HG02885 (cell line): ENCODE data around the gene PRKG1.
A peak's percentile ranks its signal among the peaks of the same experiment; 100 is the strongest.
"Not testable (repeated sequence)": the region's sequence is repeated elsewhere in the genome, so short reads cannot be mapped to it uniquely, and the experiment has no call there.

Experiments used
- ATAC-seq: cut with Tn5 transposase; IDR thresholded peaks from one replicate; pipeline ENCODE4 v1.9.1; 2021; ENCODE audit warnings: mild to moderate bottlenecking; ENCODE audit not compliant: unreplicated experiment, poor library complexity

PRKG1 gene

DNA sequence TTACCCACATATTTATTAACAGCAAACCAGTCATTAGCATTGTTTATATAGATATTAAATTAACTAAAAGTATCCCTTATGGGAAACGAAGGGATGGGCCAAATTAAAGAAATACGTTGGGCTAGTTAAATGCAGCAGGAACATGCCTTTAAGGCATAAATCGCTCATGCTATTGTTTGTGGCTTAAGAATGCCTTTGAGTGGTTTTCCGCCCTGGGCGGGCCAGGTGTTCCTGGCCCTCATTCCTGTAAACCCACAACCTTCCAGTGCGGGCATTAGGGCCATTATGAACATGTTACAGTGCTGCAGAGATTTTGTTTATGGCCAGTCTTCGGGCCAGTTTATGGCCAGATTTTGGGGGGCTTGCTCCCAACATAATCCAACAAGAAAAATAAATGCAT is 1173.6 kb downstream of the PRKG1 start:
- ATAC-seq: not testable (repeated sequence)

DNA sequence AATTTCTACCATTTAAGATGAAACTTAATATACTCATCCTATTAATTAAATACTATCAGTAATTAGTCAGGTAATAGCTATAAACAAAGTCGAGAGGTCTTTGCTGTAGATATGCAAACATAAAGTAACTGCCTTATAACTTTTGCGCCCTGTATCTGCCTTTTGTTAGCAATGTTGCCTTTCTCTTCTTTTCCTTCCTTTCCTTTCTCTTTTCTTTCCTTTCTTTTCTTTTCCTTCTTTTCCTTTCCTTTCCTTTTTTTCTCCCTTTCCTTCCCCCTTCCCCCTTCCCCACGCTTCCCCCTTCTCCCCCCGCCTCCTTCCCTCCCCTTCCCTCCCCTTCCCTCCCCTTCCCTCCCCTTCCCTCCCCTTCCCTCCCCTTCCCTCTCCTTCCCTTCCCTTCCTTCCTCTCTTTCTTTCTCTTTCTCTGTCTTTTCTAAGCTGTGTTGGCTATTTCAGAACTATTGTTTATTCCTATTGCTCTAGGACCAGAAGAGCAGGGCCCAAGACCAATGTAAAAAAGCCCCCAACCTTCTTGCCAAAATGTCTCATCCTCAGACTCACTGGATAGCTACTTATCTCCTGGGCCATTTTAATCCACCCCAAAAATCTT is 1174.5 kb downstream of the PRKG1 start:
- no peak for ATAC-seq

DNA sequence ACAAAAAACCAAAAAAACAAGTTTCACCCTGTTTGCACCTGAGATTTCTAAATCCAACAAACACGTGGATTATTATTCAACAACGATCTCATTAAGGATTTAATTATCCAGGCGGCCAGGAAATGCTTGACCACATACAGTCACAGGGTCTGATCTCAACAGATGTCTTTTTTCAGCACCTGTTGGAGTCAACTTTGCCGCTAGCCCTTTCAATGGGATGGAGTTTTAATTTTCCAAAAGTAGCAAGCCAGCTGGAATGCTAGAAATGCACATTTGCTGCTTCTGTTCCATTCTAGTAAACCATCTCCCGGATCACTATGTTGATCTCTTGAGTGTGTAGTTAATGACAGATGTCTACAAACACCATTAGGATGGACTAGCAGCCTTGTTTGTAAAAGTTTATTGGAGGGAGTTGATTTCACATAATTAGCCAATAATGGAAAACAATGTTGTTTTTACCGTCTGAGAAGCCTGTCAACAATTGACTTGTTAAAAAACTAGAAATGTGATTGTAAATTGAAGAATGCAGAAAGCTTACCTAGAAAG is 1175.6 kb downstream of the PRKG1 start:
- ATAC-seq: no peak

DNA sequence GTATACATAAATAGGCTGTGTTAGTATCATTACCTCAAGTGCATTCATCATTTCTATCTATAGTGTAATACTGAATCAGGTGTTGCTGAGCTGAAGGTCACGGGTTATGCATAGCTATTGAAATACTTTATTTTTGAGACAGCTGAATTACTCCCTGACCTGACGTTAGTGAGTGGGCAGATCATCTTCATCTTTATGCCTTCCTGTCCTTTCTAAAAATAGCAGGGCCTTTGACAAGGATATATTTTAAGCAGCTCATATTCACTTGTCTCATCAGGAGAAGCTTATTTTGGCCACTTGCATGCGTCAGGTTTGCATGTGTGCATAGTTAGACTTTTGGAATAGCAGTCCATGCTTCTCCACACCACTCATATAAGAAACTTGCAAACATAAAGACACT is 1176.2 kb downstream of the PRKG1 start:
- no peak for ATAC-seq

GRCh38 chr10:52252307-52252706 is 1178.0 kb downstream of the PRKG1 start:
- ATAC-seq: no peak

DNA sequence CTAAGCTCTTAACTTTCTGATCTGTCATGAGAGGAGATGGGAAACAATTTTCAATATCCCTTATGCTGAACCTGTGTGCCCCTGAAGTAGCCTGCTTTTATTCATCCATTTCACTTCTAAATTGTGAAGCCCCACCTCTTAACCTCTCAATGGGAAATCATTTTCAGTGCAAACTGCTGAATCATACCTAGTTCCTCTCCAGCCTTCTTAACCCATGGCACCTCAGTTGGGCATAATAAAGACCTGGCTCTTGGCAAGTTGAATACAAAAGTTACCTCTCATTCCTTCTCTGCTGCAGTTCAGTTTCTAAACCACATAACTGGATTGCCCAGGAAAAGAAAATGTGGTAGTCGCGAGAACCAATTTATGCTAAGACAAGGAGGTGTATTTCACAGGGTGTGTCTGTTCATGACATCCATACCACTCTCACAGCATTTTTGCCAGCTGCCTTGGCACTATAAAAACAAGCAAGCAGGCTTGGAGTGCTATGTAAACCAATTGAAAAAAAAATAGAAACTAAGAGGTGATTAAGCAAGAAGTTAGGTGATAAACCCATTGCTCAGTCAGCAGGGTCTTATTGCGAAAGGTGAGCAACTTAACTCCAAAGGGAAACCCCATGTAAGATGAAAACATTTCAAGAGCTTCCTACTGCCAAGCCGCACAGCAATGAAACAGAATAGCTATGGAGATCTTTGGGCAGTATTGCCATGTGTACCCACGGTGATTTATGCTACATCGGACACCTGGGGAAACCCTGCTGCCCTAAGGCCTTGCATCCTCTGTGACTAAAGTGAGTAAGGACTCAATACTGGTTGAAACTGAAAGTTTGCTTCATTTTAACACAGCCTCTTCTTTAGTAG is 1182.8 kb downstream of the PRKG1 start:
- ATAC-seq: peak; percentile 99

DNA sequence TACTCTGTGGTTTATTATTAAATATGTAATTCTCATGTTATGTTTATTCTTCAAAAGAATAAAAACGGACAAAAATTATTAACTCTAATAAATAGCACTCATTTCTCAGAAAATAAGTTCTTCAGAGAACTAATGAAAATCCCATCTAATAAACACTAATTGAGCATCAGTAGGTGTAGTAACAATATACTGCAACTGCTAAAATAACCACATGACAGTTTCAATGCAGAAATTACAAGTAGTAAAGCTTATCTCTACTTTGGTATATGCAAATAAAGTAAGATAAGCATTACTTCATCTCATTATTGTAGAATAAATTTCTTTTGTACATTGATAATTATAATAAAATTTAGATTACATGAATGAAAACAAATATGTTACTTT is 1183.4 kb downstream of the PRKG1 start:
- peak; percentile 83 for ATAC-seq

- ATAC-seq: no peak
These were observed 1184.6 kb downstream of the PRKG1 start for GRCh38 chr10:52258799-52259425.

DNA sequence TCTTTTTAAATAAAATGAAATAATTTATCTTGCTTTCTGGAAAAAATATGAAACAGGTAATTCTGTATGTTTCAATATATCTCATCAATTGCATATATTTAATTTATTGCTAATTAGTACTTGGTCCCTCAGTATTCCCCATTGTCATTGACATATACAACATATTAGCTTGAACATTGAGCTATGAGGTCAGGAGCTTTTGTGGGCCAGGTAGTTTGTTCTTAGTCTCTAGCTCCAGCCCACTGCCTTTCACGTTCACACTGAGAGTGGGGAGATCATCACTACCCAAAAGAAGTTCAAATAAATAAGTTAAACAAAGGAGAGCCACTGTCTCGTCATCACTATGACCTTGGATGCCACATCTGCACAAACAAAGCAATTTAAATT is 1185.1 kb downstream of the PRKG1 start:
- no peak for ATAC-seq

DNA sequence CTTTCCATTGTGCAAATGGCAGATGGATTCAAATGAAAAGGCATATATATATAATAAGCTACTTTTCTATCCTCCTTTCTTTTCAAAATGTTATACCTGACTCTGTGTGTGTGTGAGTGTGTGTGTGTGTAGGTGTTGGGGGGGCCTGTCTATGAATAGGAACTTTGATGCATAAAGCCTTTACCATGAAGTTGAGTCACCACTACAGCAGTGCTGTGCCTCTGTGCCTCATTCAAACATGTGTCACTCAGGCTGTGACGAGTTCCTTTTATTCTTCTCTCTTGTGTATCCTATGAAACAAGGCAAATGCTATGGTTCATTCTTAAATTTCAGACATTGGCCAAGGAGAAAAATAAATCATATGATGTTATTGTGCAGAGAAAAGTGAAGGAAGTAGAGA is 1187.1 kb downstream of the PRKG1 start:
- no peak for ATAC-seq

GRCh38 chr10:52265131-52265926 is 1191.0 kb downstream of the PRKG1 start:
- no peak for ATAC-seq

- no peak for ATAC-seq
These were observed 1192.6 kb downstream of the PRKG1 start for GRCh38 chr10:52266858-52267257.

DNA sequence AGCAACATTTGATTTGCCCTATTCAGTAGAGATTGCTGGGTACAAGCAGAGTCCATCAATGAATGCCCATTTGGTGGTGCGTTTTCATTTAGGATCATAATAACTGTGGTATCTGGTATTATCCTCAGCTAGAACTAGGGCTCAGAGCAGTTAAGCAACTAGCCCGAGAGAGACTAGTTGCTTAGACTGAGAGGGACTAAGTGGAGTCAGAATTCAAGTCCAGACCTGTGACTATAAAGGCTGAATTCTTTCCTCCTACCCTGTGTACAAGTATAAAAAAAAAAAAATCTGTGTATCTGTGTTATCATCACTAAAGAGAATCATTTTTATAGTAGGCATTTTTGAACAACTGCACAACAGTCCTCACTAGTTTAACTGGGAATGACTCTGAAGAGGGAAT is 1194.5 kb downstream of the PRKG1 start:
- no peak for ATAC-seq

DNA sequence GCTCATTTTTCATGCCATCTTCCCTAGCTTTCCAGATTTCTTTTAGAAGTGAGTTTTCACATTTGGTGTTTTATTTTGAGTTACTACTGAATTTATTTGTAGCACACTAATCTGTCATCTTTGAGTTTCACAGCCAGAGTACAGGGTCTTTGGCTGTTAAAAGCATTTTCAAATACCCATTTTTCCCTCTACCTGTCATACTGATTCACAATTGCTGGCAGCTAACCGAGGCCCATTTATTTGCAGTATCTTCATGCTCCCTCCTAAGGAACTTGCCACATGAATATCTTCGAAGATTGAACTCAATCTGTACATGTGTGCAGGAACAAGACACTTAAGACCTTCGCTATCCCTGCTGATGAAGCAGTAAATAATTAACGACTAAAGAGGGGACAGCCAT is 1194.9 kb downstream of the PRKG1 start:
- ATAC-seq: no peak

- no peak for ATAC-seq
These were observed 1201.9 kb downstream of the PRKG1 start for GRCh38 chr10:52276163-52276562.

GRCh38 chr10:52276986-52277385 is 1202.7 kb downstream of the PRKG1 start:
- no peak for ATAC-seq

- no peak for ATAC-seq
These were observed 1205.3 kb downstream of the PRKG1 start for GRCh38 chr10:52279546-52279945.

DNA sequence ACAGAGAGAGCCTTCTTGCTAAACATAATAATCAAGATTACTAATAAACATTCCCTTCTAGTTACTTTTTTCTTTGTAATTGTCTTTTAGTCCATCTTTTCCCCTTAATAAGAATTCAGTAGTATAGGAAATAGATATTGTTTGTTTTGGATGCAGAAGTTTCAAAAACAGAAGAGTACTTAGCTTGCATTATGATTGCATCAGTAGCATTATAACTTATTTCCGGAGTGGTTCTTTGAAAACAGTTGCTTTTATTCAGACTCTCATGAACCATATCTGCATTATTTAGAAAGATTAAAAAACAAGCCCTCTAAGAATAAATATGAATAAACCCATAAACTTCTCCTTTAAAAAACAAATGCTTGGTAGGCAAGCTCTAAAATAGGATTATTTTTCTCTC is 1205.8 kb downstream of the PRKG1 start:
- no peak for ATAC-seq

- ATAC-seq: no peak
These were observed 1208.9 kb downstream of the PRKG1 start for GRCh38 chr10:52283174-52283573.

DNA sequence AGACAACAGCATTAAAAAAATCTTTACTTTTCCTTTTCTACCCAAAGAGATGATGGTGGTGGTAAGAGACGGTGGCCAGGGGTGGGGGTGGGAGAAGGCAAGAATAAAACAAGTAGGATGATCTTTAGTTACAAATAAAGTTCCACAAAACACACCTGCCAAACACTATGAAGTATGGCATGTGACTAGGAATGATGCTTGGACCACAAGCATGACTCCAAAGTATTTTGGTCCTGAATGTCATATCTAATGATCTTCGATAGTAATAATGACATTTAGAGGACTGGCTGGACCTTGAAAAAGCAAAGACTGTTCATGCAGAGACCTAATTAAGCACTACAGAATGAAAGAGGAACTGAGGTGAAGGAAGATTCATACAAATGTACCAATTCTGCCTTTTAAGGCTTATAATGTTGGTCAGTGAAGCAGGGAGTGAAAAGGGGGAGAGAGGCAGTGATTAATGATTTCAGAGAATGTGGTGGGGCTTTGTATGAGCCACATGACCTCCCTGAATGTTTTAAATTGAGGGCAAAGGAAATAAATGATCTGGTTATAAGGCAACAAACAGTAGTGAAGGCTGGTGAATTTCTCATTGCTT is 1210.2 kb downstream of the PRKG1 start:
- no peak for ATAC-seq
